Uterus (tissue), 4 donors: ENCODE data around the gene MYOM3. TPM values are rescaled to one million over a fixed set of nuclear protein-coding genes. Genes with fewer than 3 reads are reported as not detected.

Source experiments
- DNase-seq, 2 donors: peaks; one replicate each; pipeline ENCODE4 v3.0.0-alpha.2; 2019 to 2020
- H3K27ac ChIP-seq, 2 donors: fragments of 200-600 bp; sonication (generic); 1 replicate in 1 of 2; 2 replicates in 1 of 2; pipeline ENCODE4 v1.5.1; 2016 to 2018
- H3K27me3 ChIP-seq, 2 donors: fragments of 200-600 bp; sonication (generic); one replicate each; pipeline ENCODE4 v1.5.1; 2018 to 2019; ENCODE audit warnings: control low read depth in 1 of 2
- H3K36me3 ChIP-seq, 2 donors: fragments of 200-600 bp; sonication (generic); one replicate each; pipeline ENCODE4 v1.5.1; 2019; ENCODE audit warnings: control low read depth in 1 of 2
- H3K4me1 ChIP-seq, 2 donors: fragments of 200-600 bp; sonication (generic); one replicate each; pipeline ENCODE4 v1.5.1; 2018 to 2019; ENCODE audit warnings: control low read depth in 1 of 2
- H3K4me3 ChIP-seq, 2 donors: fragments of 200-600 bp; sonication (generic); 1 replicate in 1 of 2; 2 replicates in 1 of 2; pipeline ENCODE4 v1.5.1; 2018 to 2019; ENCODE audit warnings: mild to moderate bottlenecking in 1 of 2
- H3K9me3 ChIP-seq, 2 donors: fragments of 200-600 bp; sonication (generic); one replicate each; pipeline ENCODE4 v1.5.1; 2019; ENCODE audit warnings: control low read depth in 1 of 2
- CTCF ChIP-seq, 4 experiments: fragments of 200-600 bp in 2 of 4; fragments of 450-650 bp in 2 of 4; sonication (generic) in 2 of 4; IDR thresholded peaks; one replicate each; pipeline ENCODE4 v1.5.1; 2016 to 2019; ENCODE audit warnings: antibody characterized with exemption in 4 of 4, mild to moderate bottlenecking in 2 of 4, moderate library complexity in 1 of 4
- POLR2A ChIP-seq, 2 donors: fragments of 450-650 bp; IDR thresholded peaks; one replicate each; pipeline ENCODE4 v1.6.1; 2016; ENCODE audit warnings: antibody characterized with exemption in 2 of 2, mild to moderate bottlenecking in 1 of 2, moderate library complexity in 1 of 2
- intact Hi-C: fragments of 100-400 bp; cut with DNase I; formaldehyde crosslinking; loops from one replicate; pipeline ENCODE4 v1.15.1; 2023; ENCODE audit warnings: low total_unique reads
- total RNA-seq, 4 donors: library from RNA; depleted of rRNA in 3 of 4; stranded (reverse); fragments of >200 nt in 3 of 4; gene quantifications; one replicate each; pipeline versions ENCODE4 v1.1.0 to v1.2.4, GENCODE V29; 2014 to 2023
- donor health status: DM: yes; HTN: yes; CAD: no.

MYOM3 gene
- total RNA-seq, 4 donors from 2014 or later, result under 0.01 to 0.90 (median 0.79) TPM; not detected in 1

GRCh38 chr1:24139222-24139489 is 27.2 kb upstream of the MYOM3 start:
- no peak for TF ChIP-seq POLR2A (IDR thresholded peaks at IDR 0.05)
- no peak for TF ChIP-seq CTCF (IDR thresholded peaks at IDR 0.05)
- H3K4me3 ChIP-seq, result no peak overlapping the region
- H3K27me3 ChIP-seq, result no peaks in the 10 kb centered on the region
- H3K9me3 ChIP-seq, result no peaks in the 10 kb centered on the region
- H3K4me1 ChIP-seq, result no peaks in the 10 kb centered on the region
- H3K36me3 ChIP-seq, result no peaks in the 10 kb centered on the region
- DNase-seq, result no peak
- H3K27ac ChIP-seq, result no peak overlapping the region
- intact Hi-C loops, result no loop called here

GRCh38 chr1:24138476-24139221 is 26.7 kb upstream of the MYOM3 start:
- no peak for TF ChIP-seq CTCF (IDR thresholded peaks at IDR 0.05)
- no peak for TF ChIP-seq POLR2A (IDR thresholded peaks at IDR 0.05)
- Histone ChIP-seq H3K4me1 (no peaks in the 10 kb centered on the region), H3K27me3 (no peaks in the 10 kb centered on the region), H3K9me3 (no peaks in the 10 kb centered on the region), H3K36me3 (no peaks in the 10 kb centered on the region), H3K27ac (no peak overlapping the region), H3K4me3 (no peak overlapping the region)
- DNase-seq, result no peak
- intact Hi-C loops, result no loop called here

- intact Hi-C loops, result no loop called here
- H3K4me3 ChIP-seq, result no peak overlapping the region
Measured at GRCh38 chr1:24136956-24137539, 25.1 kb upstream of the MYOM3 start.

GRCh38 chr1:24134376-24134775 is 22.4 kb upstream of the MYOM3 start:
- Histone ChIP-seq H3K4me1 (no peaks in the 10 kb centered on the region), H3K4me3 (no peak overlapping the region), H3K9me3 (peaks cover 0 to 4% of the 10 kb centered on the region in 2 donors), H3K36me3 (no peaks in the 10 kb centered on the region), H3K27me3 (no peaks in the 10 kb centered on the region), H3K27ac (no peak overlapping the region)
- no peak for DNase-seq
- intact Hi-C loops, result no loop called here
- no peak for TF ChIP-seq CTCF (IDR thresholded peaks at IDR 0.05)
- no peak for TF ChIP-seq POLR2A (IDR thresholded peaks at IDR 0.05)

More at GRCh38 chr1:24136956-24137539, 25.1 kb upstream of the MYOM3 start:
- no peaks in the 10 kb centered on the region for H3K36me3 ChIP-seq
- no peaks in the 10 kb centered on the region for H3K4me1 ChIP-seq
- H3K9me3 ChIP-seq, result no peaks in the 10 kb centered on the region
- TF ChIP-seq CTCF (IDR thresholded peaks at IDR 0.05) (no peak), POLR2A (IDR thresholded peaks at IDR 0.05) (no peak)
- no peaks in the 10 kb centered on the region for H3K27me3 ChIP-seq
- no peak overlapping the region for H3K27ac ChIP-seq
- DNase-seq, result no peak

GRCh38 chr1:24133819-24134218 is 21.9 kb upstream of the MYOM3 start:
- no peak for DNase-seq
- no peaks in the 10 kb centered on the region for H3K36me3 ChIP-seq
- no peak overlapping the region for H3K27ac ChIP-seq
- peaks cover 0 to 4% of the 10 kb centered on the region in 2 donors for H3K9me3 ChIP-seq
- H3K4me3 ChIP-seq, result no peak overlapping the region
- intact Hi-C loops, result no loop called here
- no peak for TF ChIP-seq POLR2A (IDR thresholded peaks at IDR 0.05)
- no peak for TF ChIP-seq CTCF (IDR thresholded peaks at IDR 0.05)
- H3K27me3 ChIP-seq, result no peaks in the 10 kb centered on the region
- no peaks in the 10 kb centered on the region for H3K4me1 ChIP-seq
